Muscle of back (tissue), 11 donors: ENCODE results near the gene RHD. TPM values are rescaled to one million over a fixed set of nuclear protein-coding genes. Genes with fewer than 3 reads are reported as not detected.
"Not testable (repeated sequence)": the region's sequence is repeated elsewhere in the genome, so short reads cannot be mapped to it uniquely, and the experiment has no call there.

Source experiments
- DNase-seq, 3 donors: peaks; one replicate each; pipeline versions ENCODE4 v3.0.0 to v3.0.0-alpha.2; 2013
- polyA plus RNA-seq, 10 donors: library from polyadenylated mRNA; unstranded; fragments of 120-200 nt; gene quantifications; one replicate each; pipeline ENCODE4 v1.2.1, GENCODE V29; 2013; ENCODE audit not compliant: insufficient read length in 10 of 10

The RHD gene
- polyA plus RNA-seq, 10 donors: 0.15 to 1.2 (median 0.63) TPM

DNA sequence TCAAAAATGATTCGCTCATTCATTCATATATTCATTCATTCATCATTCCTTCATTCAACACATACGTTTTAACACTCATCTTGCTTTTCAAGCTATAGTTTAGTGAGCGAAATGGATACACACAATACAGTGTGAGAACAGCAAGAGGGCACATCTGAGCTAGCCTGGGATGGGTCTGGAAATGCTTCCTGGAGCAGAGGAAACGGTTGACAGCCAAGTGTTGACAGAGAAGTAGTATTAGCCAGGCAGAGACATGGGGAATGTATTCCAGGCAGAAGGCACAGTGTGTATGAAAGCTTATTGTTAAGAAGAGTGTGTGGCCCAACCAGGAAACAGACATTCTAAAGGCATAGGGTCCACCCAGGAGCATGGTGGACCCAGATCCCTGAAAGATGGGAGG is 32.6 kb downstream of the RHD start:
- not testable (repeated sequence) for DNase-seq

DNA sequence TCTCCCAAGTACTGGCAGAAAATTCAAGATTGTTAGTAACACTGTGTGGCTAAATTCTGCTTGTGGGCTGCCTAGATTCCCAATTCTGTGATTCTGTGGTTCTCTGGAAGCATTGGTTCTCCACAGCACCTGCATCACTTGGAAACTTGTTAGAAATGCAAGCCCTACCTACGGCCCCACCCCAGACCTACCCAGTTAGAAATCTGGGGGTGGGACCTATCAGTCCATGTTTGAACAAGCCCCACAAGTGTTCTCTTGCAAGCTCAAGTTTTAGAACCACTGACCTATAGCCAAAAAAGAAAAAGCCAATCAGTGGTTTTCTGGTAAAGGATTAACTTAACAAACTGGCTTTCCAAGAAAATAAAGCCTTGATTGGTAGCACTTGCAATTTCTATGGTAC is 35.9 kb downstream of the RHD start:
- not testable (repeated sequence) for DNase-seq

DNA sequence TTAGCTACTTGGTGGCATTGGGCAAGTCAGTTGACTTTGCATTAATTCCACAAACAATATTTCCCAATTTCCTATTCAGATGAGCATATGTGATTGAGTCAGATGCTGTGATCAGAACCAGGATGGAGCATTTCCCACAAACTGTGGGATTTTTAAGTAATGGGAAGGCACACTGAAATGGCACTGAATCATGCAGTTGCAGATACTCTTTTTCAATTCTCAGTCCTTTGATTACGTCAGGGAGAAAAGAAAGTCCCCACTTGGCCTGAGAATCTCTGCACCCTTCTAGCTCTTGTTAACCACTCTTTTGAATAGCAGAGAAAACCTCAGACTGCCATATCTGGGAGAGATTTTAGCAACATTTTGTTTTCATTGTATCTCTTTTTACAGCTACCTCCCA is 36.8 kb downstream of the RHD start:
- peak in 1 of 3 donors; percentile 49 for DNase-seq

DNA sequence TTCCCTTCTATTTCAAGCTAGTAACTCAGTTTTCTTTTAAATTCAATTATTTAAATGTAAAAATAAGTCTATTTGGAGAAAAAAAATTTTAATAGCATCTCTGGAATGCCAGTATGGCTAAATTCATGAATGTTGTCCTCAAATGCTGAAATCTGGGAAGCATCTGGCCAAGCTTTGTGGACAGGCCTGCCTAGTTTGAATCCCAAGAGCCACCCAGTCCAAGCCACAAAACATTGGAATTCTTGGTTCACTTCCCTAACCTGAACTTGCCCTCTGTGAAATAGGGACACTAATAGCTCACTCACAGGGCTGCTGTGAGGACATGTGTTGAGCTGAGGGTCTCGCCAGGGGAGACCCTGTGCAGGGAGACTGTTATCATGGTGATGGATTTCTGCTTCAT is 37.2 kb downstream of the RHD start:
- peak in 1 of 3 donors; percentile 8 for DNase-seq

DNA sequence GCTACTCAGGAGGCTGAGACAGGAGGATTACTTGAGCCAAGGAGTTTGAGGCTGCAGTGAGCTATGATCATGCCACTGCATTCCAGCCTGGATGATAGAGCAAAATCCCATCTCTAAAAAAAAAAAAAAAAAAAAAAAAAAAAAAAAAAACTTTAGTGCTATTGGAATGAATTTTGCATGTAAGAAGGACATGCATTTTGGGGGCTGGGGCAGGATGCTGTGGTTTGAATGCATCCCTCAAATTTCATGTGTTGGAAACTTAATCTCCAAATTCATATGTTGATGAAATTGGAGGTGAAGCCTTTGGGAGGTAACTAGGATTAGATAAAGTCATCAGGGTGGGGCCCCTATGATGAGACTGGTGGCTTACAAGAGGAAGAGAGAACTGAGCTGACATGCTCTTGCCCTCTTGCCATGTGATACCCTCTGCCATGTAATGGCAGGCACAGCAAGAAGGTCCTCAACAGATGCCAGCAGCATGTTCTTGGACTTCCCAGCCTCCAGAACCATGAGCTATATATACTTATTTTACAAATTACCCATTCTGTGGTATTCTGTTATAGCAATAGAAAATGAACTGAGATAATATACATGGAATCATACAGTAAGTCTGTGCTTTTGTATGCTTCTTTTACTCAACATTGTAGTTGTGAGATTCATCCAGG is 40.6 kb downstream of the RHD start:
- DNase-seq: not testable (repeated sequence)

DNA sequence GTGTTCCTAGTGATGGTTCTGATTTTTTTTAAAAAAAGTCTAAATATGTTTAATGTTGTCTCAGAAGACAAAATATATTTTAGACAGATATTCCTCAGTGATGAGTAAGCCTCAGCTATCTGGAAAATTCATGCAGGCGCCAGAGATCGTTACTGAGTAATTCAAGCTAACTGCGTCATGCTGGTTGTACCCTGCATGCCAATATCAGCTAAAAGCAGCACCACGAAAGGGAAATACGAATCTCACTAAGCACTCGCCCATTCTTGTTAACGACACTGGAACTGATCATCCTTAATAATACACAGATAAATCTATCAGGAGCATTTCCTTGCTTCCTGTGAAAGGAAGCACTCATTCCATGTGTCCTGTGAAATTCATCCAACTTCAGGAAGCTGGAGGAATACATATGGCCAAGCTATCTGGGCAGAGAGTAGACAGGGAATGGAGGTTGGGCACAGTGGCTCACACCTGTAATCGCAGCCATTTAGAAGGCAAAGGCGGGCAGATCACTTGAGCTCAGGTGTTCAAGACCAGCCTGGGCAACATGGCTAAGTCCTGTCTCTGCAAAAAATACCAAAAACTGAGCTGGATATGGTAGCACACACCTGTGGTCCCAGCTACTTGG is 48.1 kb downstream of the RHD start:
- DNase-seq: peak in 1 of 3 donors; percentile 90

DNA sequence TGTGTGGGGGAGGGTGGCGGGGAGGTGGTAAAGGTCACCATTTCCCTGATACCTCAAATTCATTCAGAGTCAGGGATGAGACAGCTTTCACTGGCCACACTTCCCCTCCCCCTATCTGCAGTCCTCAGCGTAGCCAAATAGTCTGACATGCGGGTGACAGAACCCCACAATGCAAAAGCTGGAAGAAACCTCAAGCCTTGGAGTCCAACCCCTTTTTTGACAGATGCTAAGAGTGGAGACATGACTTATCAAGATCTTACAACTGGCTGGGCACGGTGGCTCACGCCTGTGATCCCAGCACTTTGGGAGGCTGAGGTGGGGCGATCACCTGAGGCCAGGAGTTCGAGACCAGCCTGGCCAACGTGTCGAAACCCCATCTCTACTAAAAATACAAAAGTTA is 49.8 kb downstream of the RHD start:
- DNase-seq: not testable (repeated sequence)

DNA sequence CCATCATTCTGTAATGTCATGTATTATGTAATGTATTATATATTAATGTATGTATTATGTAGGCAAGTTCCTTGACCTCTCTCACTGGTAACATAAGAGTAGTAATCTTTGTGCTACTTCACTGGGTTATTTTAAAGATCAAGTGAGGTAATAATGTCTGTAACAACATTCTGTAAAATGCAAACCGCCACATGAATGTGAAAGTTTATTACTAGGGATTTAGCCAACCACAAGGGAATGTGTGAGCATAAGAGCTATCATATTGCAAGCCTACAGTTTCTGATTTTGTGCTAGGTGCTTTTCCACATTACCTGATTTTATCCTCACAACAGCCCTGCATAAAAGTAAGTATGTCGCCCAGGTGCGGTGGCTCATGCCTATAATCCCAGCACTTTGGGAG is 52.1 kb downstream of the RHD start:
- DNase-seq: not testable (repeated sequence)

DNA sequence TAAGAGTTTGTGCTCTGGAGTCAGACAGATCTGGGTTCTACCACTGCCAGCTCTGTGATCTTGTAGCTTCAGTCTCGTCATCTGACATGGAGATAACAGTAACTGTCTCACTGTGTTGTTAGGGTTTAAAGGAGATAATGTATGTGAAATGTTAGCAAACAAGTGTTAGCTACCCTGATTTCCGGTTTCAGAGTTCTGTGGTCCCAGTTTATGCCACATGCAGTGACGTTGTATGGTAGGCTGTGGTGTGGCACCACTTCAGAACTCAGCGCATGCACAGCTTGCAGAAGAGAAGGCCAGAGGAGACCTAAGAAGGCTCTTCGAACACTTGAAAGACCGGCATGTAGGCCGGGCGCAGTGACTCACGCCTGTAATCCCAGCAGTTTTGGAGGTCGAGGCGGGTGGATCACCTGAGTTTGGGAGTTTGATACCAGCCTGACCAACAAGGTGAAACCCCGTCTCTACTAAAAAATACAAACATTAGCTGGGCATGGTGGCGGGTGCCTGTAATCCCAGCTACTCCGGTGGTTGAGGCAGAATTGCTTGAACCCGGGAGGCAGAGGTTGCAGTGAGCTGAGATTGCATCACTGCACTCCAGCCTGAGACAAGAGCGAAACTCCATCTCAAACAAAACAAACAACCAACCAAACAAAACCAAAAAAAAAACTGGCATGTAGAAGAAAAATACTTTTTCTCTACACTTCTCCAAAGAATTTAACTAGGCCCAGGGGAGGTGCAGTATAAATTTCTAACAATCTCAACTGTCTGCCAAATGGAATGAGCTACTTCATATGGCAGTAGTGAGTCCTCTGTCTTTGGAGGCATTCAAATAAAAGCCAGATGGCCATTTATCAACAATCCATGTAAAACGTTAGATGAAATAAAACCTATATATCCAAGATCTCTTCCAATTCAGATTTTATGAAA is 55.8 kb downstream of the RHD start:
- not testable (repeated sequence) for DNase-seq

DNA sequence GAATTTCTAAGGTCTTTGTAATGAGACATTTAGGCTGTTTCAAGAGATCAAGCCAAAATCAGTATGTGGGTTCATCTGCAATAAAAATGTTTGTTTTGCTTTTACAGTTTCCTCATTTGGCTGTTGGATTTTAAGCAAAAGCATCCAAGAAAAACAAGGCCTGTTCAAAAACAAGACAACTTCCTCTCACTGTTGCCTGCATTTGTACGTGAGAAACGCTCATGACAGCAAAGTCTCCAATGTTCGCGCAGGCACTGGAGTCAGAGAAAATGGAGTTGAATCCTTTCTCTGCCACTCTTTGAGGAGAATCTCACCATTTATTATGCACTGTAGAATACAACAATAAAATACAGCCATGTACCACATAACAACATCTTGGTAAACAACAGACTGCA is 56.5 kb downstream of the RHD start:
- DNase-seq: not testable (repeated sequence)

DNA sequence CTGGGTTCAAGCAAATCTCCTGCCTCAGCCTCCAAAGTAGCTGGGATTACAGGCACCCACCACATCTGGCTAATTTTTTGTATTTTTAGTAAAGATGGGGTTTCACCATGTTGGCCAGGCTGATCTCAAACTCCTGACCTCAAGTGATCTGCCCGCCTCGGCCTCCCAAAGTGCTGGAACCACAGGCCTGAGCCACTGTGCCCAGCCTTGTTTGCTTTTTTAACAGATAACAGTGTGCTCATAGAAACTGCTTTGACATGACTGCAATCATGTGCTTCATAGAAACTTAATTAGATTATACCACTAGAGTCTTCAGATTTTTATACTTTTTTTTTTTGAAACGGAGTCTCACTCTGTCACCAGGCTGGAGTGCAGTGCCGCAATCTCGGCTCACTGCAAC is 57.0 kb downstream of the RHD start:
- DNase-seq: not testable (repeated sequence)

DNA sequence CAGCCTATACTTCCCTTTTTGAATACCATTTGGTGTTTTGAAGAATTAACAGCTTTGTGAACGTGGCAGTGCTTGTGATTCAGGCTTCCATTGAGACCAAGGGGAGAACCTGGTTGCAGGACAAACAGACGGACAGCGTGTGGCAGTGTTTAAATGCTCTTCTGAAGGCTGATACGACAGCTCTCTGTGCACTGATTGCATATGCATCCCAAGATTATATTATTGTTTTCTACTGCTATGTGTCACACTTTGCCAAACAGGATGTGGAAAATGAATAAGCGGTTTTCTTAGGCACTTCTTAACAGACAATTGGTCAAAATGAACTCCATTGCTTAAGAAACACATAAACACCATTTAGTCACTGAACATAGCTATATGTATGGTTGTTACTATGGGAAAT is 57.6 kb downstream of the RHD start:
- peak in 1 of 3 donors; percentile 36 for DNase-seq

DNA sequence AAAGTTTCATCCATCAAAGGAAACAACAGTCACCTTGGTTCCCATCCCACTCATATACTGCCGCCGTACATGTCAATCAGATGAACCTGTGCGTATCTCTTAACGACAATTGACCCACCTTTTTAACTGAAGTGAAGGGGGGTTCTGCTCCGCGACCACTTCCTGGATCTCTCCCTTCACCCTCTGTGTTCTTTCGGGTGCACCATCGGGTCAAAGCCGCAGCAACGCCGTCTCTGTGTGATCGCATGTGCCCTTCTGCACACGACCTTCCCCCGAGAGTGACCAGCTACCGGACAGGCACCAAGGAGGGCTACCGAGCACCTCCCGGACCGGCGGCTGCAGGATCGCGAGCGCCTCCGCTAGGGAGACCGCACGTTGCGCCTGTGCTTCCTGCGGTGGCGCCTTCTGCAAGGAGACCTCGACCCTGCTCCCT is 64.6 kb downstream of the RHD start:
- peak in 1 of 3 donors; percentile 29 for DNase-seq

DNA sequence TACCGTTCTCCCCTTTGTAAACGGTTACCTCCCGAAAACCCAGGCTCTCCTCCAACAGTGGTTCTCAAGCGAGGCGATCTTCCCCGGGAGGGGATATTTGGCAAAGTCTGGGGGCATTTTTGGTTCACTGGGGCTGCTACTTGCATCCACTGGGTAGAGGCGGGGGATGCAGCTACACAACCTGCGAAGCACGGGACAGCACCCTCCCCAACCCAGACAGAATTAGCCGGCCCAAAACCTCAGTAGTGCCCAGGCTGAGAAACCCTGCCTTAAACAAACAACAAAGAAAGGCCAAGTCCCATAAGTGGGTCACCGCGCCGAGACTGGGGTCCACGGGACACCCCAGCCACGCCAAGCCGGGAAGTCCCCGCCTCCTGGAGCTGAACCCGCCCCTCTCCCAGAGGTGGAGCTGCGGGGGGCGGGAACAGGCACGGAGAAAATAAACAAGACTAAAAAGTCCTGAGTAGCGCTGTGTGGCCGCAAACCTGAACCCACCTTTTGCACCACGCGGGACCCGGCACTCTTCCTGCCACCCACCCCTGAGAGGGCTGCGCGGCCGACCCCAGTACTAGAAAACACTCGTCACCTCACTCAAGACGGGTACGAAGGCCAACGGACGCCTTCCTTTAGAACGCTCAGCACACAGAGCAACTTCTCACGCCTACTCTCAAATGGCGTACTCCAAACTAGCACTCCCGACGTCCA is 65.3 kb downstream of the RHD start:
- DNase-seq: peak in 1 of 3 donors; percentile 67

DNA sequence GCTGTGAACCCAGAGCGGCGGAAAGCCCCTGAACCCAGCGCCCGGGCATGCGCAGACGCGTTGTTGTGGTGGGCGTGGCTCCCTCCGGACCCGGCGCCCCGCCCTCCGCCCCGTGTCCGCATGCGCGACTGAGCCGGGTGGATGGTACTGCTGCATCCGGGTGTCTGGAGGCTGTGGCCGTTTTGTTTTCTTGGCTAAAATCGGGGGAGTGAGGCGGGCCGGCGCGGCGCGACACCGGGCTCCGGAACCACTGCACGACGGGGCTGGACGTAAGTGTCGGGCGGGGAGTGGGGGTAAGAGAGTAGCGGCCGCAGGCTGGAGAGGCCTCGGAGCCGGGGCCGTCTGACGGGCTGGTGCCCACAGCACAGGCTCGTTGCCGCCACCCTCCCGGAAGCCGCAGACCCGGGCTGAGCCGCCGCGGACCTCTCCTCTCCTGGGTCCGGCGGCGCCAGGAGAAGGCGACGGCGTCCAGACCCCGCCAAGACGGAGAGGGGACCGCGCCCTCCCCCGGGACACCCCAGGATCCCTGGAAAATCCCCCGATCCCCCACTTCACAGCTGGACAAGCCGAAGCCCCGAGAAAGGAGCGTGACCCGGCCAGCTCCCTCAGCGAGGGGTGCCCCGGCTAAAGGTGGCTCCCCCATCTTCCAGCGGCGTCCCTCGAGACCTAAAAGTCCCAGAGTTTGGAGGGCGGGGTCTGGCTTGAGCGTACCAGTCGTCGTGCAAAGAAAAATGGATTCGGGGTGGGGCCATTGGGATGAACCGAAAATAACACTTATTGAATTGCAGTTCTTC is 66.1 kb downstream of the RHD start, which contains the start of gene TMEM50A:
TMEM50A (plus strand) TSS at position 147 of the 794 bp plus-strand sequence. CDS start 2,153 bp downstream, outside the sequence.
- DNase-seq: peak; percentile 85 to 96 (median 90)

DNA sequence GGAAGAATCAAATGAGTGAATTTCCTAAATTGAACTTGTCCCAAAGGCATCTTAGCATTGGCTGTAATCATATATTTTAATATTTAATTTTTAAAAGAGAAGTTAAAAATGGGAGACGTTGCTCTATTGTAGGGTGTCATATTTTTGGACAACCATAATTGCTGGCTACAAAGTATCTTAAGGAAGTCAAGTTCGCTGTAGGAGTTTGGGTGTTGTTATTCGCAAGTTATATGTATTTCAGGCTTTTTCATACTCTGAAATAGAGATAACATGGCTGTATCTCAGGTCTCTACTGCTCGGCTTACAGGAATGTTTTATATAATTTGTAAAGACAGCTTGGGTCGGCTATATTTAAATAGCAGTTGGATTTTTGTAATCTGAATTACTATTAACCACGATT is 66.7 kb downstream of the RHD start:
- DNase-seq: peak in 1 of 3 donors; percentile 16

DNA sequence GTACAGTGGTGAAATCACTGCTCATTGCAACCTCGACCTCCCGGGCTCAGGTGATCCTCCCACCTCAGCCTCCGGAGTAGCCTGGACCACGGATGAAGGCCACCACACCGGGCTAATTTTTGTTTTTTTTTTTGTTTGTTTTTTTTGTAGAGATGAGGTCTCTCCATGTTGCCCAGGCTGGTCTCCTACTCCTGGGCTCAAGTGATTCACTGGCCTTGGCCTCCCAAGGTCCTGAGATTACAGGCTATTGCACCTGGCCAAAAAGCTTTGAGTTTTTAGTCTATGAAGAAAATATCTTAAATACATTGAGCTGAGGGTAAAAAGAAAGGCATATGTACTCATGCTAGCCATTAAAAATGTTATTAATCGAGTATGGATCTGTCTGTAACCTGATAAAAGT is 69.4 kb downstream of the RHD start:
- DNase-seq: no peak

DNA sequence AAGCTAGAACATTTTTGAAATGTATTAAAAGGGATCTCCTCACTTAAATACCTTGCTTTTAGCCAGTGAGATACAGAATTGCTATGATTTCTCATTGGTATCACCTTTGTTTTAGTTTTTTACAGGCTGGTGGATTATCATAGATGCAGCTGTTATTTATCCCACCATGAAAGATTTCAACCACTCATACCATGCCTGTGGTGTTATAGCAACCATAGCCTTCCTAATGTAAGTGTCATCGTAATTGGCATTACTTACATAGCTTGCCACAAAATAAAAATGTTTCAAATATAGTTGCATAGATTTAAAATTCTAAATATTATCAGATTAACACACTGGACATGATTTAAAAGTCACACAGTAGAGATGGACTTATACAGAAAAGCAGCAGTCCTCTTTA is 70.5 kb downstream of the RHD start:
- DNase-seq: no peak

DNA sequence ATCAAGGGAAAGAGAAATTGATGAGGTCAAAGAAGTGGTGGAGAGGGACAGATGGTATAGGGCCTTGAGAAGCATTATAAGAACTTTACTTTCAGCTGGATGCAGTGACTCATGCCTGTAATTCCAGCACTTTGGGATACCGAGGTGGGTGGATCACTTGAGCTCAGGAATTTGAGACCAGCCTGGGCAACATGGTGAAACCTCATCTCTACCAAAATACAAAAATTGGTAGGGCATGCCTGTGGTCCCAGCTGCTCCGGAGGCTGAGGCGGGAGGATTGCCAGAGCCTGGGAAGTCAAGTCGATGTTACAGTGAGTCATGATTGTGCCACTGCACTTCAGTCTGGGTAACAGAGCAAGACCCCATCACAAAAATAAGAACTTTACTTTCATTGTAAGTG is 71.6 kb downstream of the RHD start:
- peak in 1 of 3 donors; percentile 72 for DNase-seq

DNA sequence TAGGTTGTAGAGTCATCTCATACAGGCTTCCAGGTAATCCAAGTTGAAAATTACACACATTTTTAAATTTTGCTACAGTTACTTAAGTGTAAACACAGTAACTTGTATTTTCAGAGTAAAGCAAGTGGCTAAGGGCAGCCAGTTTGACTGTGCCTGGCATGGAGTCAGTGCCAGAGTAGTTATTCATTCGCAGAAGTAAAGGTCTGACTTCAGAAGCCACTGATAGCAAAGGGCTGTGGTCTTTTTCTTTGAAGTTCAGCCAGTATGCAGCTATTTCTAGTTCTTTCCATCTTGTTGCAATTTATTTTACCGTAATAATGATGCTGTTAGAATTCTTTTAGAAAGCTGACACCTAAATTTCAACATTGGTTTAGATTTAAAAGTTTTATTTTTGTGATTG is 75.2 kb downstream of the RHD start:
- no peak for DNase-seq

DNA sequence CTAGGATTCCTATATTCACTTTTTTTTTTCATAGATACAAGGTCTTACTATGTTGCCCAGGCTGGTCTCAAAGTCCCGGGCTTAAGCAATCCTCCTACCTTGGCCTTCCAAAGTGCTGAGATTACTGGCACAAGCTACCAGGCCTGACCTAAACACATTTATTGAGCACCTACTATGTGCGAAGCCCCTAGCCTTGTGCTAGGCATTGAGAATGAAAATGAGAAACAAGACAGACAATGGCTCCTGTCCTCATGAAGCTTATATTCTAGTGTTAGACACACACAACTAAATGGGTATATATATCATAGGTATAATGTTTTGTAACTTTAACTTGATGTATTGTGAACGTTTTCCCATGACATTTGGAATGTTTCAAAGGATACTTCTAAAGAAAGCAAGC is 77.3 kb downstream of the RHD start:
- DNase-seq: no peak
